HG03135 (cell line): ENCODE measurements around the gene QRICH2.
"Not testable (repeated sequence)": the region's sequence is repeated elsewhere in the genome, so short reads cannot be mapped to it uniquely, and the experiment has no call there.

Source experiments
- ATAC-seq: cut with Tn5 transposase; IDR thresholded peaks from one replicate; pipeline ENCODE4 v1.9.1; 2021; ENCODE audit warnings: mild to moderate bottlenecking, moderate library complexity; ENCODE audit not compliant: unreplicated experiment

QRICH2 gene

GRCh38 chr17:76307966-76308338 is at the start of gene QRICH2:
TSS of gene QRICH2 (minus strand) at chr17:76308276. CDS start at chr17:76307998, 278 bp downstream.
- ATAC-seq, result no peak

GRCh38 chr17:76357597-76358158 is 49.6 kb upstream of the QRICH2 start:
- ATAC-seq, result no peak

- ATAC-seq, result no peak
Measured at GRCh38 chr17:76356803-76357456, 48.9 kb upstream of the QRICH2 start.

GRCh38 chr17:76354747-76355310 is 46.8 kb upstream of the QRICH2 start:
- ATAC-seq, result no peak

GRCh38 chr17:76354317-76354729 is 46.2 kb upstream of the QRICH2 start:
- ATAC-seq, result peak; percentile 18

- ATAC-seq, result peak; percentile 85
Measured at GRCh38 chr17:76353599-76354316, 45.7 kb upstream of the QRICH2 start, which contains the start of gene PRPSAP1. TSS of gene PRPSAP1 (minus strand) at chr17:76353916. CDS start at chr17:76353703, 213 bp downstream.

GRCh38 chr17:76353004-76353598 is 45.0 kb upstream of the QRICH2 start:
- ATAC-seq, result peak; percentile 6

GRCh38 chr17:76351526-76352071 is 43.5 kb upstream of the QRICH2 start:
- no peak for ATAC-seq

GRCh38 chr17:76350463-76350862 is 42.4 kb upstream of the QRICH2 start:
- ATAC-seq, result no peak

- not testable (repeated sequence) for ATAC-seq
Measured at GRCh38 chr17:76346936-76347335, 38.9 kb upstream of the QRICH2 start.

- ATAC-seq, result no peak
Measured at GRCh38 chr17:76345377-76345974, 37.4 kb upstream of the QRICH2 start.

- no peak for ATAC-seq
Measured at GRCh38 chr17:76343106-76343505, 35.0 kb upstream of the QRICH2 start.

- no peak for ATAC-seq
Measured at GRCh38 chr17:76341301-76341700, 33.2 kb upstream of the QRICH2 start.

- no peak for ATAC-seq
Measured at GRCh38 chr17:76337413-76337777, 29.3 kb upstream of the QRICH2 start.

- no peak for ATAC-seq
Measured at GRCh38 chr17:76336756-76337412, 28.8 kb upstream of the QRICH2 start.

- ATAC-seq, result no peak
Measured at GRCh38 chr17:76335716-76336381, 27.8 kb upstream of the QRICH2 start.

- no peak for ATAC-seq
Measured at GRCh38 chr17:76333673-76334505, 25.8 kb upstream of the QRICH2 start.

GRCh38 chr17:76331083-76331482 is 23.0 kb upstream of the QRICH2 start:
- no peak for ATAC-seq

GRCh38 chr17:76329664-76330063 is 21.6 kb upstream of the QRICH2 start:
- ATAC-seq, result no peak
